GM18508 (cell line): ENCODE data around the gene GABRB3.

Experiments used
- ATAC-seq: cut with Tn5 transposase; IDR thresholded peaks from one replicate; pipeline ENCODE4 v1.9.1; 2021; ENCODE audit warnings: moderate number of reproducible peaks; ENCODE audit not compliant: insufficient read depth, unreplicated experiment

GABRB3 gene

DNA sequence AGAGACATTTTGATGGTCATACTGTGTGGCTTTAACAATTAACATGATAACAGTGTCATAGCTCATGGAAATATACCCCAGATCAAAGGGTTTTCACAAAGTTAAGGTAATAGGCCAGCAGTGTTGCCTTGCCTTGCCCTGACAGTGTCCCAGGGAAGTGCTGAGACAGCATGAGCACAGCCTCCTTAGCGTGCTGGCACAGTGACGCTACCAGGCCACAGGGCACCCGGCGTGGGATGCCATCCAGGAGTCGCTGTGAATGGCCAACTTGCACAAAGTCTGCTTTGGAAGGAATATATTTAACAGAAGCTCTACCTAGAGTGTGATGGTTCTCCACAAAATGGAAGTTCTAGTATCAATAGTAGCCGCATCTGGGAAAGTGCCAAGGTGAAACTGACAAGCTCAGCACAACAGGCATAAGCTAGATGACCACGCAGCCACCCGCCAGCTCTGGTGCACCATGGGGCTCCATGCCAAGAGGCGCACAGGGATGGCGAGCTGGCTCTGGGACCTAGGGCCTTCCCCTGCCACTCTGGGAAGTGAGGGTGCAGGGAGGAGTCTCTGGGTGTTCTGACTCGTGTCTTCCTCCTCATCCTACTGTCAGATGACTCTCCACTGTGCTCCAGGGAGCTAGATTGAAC lies 86.2 kb downstream of the GABRB3 start:
- ATAC-seq = no peak

DNA sequence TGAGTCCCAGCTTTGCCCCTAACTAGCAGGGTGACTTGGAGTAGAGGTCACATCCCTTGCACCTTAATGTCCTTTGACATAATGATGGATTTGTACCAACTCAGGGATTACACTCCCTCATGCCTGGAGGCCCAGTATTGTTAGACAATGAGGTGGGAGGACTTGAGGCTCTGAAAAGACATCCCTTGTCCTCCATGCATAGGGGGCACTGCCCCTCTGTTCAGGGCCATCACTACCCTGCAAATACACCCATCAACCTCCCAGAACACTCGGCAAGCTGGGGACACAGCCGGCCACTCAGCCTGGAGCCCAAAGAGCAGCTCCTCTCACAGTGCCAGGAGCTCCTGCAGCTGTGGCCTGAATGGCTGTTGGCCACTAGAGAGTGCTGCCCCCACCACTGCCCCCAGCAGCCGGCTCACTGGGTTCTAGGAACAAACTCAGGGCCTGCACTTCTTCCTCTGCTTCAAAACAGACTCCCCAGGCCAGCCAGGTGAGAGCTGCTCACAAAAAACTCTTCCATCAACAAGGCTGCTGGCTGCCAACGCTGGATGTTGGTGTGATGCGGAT lies 90.2 kb downstream of the GABRB3 start:
- ATAC-seq = no peak

GRCh38 chr15:26679927-26680326 lies 92.9 kb downstream of the GABRB3 start:
- no peak for ATAC-seq

DNA sequence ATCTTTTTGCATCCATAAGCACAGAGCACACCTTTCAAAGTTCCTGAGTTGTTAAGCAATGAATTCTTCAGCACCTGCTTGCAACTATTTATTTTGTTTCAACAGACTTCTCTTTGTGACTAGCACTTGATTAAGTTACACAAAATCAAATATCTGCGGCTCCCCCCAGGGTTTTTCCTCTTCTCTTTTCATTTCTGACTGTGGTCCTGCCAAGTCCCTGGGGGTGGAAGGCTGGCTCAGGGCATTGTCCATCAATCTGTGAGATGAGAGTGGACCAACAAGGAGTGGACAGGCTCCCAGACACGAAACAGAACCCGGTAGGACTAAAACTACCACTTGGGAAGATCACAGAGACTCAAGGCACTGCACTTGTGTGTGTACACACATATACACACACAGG lies 96.8 kb downstream of the GABRB3 start:
- ATAC-seq = no peak

- no peak for ATAC-seq
Observed at GRCh38 chr15:26674467-26674866, 98.4 kb downstream of the GABRB3 start.

DNA sequence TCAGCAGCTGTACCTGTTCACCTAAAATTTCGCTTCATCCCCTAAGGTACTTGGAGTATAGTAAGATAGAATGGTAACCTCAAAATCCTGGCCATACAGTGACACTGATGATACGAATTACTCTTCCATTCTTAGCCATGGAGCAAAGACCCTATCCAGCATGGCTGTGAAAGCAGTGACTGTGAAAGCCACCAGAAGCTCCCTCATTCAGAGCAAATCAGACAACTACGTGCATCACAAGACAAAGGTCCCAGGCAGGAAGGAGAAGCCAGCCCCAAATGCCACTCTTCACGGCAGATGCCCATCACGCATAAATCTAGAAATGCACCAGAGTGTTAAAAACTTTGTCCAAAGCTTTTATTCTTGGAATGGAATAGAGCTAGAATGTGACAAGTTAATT lies 99.4 kb downstream of the GABRB3 start:
- no peak for ATAC-seq

DNA sequence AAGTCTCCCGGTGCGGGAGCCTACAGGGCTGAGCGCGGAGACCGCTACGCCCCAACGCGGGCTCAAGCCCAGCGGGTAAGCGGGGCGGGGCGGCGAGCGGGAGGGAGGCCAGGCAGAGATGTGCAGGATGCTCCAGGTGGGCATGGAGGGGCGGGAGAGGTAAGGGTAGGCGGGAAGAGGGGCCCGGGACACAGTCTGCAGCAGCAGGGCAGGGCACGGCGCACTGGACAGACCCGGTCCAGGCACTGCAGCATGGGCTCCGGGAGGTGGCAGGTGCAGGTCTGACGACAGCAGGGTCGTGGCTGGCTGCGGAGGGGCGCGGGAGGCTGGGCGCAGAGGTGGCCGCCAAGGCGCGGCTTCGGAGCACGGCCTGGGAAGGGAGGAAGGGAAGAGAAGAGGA lies 102.8 kb downstream of the GABRB3 start:
- no peak for ATAC-seq

DNA sequence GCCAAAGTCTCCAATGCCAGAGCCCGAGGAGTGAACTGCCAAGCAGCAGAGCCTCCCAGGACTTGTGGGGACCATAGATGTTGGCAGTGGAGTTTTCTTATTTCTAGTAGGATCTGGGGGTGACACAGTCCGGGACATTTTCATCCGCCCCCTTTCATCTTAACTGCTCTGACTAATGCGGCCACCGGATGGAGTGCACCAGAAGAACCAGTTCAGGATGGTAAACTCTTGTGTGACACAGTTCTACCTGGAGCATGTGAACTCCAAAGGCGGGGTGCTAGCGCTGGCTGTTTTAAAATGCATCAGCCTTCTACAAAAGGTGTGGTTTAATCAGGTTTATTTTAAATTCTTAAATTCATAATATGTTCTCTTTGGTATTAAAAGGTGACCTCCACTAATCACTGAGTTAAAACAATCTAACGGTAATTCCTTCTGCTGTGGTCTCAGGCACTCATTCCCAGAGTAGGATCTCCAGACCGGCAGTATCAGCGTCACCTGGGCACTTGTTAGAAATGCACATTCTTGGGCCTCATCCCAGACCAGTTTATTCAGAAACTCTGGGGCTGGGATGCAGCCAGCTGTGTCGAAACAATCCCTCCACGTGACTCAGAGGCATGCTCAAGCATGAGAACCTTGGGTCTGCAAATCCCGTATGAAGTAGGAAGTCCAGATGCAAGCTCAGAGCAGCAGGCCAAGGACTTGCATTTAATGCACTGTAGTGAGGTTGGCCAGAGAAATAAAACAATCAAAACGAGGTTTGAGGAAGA lies 105.5 kb downstream of the GABRB3 start:
- ATAC-seq = no peak

DNA sequence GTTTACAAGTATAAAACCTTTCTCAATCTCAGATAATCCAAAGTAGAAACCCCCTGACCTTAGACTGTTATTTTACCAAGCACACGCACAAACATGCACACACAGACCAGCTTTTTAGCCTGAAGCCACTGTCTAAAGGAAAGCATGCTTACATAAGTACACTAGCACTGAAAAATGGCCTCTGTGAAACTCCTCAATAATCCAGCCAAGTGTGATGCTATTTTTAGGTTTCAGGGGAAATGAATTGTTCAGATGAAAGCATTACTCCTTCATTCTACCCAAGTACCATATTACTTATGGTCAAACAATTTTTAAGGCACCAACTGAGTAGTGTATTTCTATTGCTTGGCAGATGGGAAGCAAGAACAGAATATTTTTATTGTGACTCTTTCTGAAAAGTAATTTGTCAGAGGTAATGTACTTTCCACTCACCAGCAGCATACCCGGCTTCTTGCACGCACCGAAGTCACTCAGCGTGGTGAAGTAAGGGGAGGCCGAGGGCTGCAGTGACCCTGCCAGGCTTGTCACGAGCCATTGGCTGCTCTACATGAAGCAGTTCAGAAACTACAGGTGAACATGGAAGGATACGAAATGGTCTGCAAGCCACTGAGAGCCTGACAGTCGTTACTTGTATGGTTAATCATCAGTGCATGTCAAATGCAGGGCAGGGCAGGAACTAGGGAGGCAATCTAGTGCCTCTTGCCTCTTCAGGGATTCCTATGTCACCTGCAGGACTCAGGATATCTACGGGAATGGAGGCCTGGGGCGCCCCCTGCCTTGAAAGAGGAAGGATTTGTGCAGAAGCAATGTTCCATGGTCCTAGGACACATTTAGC lies 106.7 kb downstream of the GABRB3 start:
- no peak for ATAC-seq

DNA sequence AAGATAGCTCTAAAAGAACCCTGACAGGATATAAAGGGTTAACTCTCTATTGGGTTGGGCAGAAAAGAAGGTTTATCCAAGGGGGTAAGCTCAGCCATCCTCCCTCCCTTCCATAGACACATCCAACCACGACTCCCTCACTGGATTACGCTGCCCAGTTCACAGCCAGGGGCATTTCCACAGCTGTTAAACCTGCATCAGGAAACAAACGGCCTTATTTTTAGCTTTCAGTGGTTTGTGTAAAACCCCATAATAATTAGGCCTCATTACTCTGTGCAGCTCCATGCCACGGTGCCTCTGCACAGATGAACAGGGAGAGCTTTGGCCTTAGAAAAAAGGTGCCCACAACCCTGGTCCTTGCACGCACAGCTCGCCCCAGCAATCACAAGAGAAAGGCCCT lies 110.6 kb downstream of the GABRB3 start:
- ATAC-seq = no peak

- no peak for ATAC-seq
Observed at GRCh38 chr15:26661748-26662147, 111.1 kb downstream of the GABRB3 start.

- no peak for ATAC-seq
Observed at GRCh38 chr15:26661107-26661506, 111.8 kb downstream of the GABRB3 start.

- ATAC-seq = no peak
Observed at GRCh38 chr15:26660241-26660640, 112.6 kb downstream of the GABRB3 start.

DNA sequence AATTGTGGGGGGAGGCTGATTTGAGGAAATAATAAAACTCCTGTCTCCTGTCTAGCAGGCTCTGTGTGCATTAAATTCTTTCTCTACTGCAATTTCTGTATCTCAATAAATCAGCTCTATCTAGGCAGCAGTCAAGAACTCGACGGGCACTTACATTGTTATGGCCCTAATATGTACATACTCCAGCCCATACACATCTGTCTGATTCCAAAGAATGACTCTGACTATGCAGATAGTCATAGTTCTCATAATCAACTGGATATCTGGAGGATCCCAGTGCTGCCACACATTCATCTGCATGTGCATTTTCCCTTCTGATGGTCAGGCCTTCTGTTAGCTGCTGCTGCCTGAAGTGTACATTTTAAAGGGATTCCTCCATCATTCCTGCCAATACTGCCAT lies 114.6 kb downstream of the GABRB3 start:
- no peak for ATAC-seq

DNA sequence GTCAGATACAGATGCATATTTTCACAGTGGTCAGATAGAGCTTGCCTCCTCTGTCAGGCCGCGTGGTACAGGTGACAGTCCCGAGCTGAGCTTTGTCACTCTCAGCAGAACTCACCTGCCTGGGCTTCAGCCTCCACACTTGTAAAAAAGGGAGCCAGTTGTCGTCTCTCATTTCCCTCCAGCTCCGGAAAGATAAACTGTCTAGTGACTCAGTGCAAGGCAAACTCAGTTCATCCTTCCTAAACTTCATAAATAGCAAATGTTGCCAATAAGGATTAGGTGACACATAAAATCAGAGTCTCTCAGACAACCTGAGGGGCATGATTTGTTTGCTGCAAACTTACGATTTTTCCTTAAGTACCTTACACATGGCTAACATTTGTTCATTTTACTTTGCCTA lies 116.8 kb downstream of the GABRB3 start:
- no peak for ATAC-seq

GRCh38 chr15:26651909-26652308 lies 121.0 kb downstream of the GABRB3 start:
- ATAC-seq = no peak

- no peak for ATAC-seq
Observed at GRCh38 chr15:26648676-26649075, 124.2 kb downstream of the GABRB3 start.

GRCh38 chr15:26644948-26645347 lies 127.9 kb downstream of the GABRB3 start:
- ATAC-seq = no peak

DNA sequence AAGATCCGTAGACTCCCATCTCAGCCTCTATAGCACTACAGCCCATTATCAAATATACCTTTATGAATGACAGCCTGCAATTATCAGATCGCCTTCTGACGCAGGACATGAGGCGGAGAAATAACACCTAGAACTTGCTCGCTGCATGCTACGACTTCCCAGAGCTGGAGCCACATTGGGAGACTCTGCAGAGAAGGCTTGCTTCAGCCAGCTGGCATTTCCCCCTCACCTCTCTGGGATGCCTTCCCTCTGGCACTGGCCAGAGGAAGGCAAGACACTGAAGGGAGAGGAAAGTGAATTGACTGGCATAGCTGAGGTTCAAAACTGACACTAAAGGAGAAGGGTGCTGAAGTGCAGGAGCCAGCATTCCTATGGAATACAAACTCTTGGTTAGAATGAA lies 131.7 kb downstream of the GABRB3 start:
- no peak for ATAC-seq

DNA sequence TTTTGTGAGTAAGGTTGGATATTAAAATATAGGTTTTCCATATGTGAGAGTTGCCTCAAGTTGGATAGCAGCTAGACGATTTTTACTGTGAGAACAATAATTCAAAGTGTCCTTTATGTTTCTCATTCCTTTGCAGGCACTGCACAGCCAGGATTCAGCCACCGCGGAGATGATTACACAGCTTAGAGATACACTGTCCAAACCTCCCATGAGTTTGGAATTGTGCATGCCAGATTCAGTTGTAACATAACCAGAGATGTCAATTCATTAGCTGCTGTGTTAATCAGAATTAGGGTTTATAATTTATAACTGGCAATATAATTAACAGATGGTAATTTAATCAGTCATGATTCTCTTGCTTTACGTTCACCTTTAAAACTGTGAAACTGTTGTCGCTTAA lies 132.3 kb downstream of the GABRB3 start:
- ATAC-seq = no peak

DNA sequence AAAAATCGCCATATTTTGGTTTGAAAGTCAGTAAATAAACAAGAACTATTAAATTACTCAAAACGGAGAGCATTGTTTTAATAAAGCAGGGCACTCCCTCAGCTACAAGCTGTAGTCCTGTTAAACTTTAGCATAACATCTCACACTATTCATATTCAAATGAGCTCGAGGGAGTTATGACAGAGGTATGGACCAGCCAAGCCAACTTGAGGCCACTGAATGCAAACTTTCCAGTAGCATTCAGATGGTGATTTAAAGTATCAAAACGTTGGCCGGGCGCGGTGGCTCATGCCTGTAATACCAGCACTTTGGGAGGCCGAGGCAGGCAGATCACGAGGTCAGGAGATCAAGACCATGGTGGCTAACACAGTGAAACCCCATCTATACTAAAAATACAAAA lies 132.9 kb downstream of the GABRB3 start:
- no peak for ATAC-seq
